K562 (cell line): ENCODE results near the gene CISD3. TPM values are rescaled to one million over a fixed set of nuclear protein-coding genes. Genes with fewer than 3 reads are reported as not detected.

ENCODE experiments used
- CCNT2 ChIP-seq: IDR thresholded peaks from 2 replicates; pipeline ENCODE4 v1.6.1; 2011; ENCODE audit warnings: borderline replicate concordance, low read depth, mild to moderate bottlenecking, moderate library complexity, mixed read lengths, low read length; ENCODE audit not compliant: insufficient read length; ENCODE audit errors: extremely low read depth
- CHD1 ChIP-seq: fragments of 200-600 bp; sonication (generic); IDR thresholded peaks from one replicate; pipeline ENCODE4 v1.6.1; 2012; ENCODE audit warnings: mild to moderate bottlenecking, moderate library complexity, low read length, inconsistent platforms
- CHD2 ChIP-seq: IDR thresholded peaks from 2 replicates; pipeline ENCODE4 v1.6.1; 2011; ENCODE audit warnings: low read depth, low read length
- E2F6 ChIP-seq, 2 experiments: IDR thresholded peaks; 2 replicates each; pipeline ENCODE4 v1.6.1; 2011; ENCODE audit warnings: borderline replicate concordance in 1 of 2, control low read depth in 1 of 2, low read depth in 1 of 2, low read length in 1 of 2, mild to moderate bottlenecking in 1 of 2, mixed read lengths in 1 of 2, moderate library complexity in 1 of 2; ENCODE audit not compliant: insufficient read depth in 1 of 2, insufficient read length in 1 of 2, poor library complexity in 1 of 2, severe bottlenecking in 1 of 2; ENCODE audit errors: extremely low read depth in 1 of 2
- FIP1L1 ChIP-seq: fragments of 200-400 bp; formaldehyde crosslinking; IDR thresholded peaks from 2 replicates; pipeline ENCODE4 v1.6.1; 2018; ENCODE audit warnings: mild to moderate bottlenecking, low read depth, low read length; ENCODE audit not compliant: poor library complexity, severe bottlenecking
- FOXK1 ChIP-seq: sonication (generic); formaldehyde crosslinking; IDR thresholded peaks from 2 replicates; pipeline ENCODE4 v1.8.0; 2022; ENCODE audit warnings: missing genetic modification reagents, mild to moderate bottlenecking, borderline replicate concordance
- FOXM1 ChIP-seq, 2 experiments: fragments of 450-650 bp in 1 of 2; sonication (generic) in 1 of 2; formaldehyde crosslinking in 1 of 2; IDR thresholded peaks; 2 replicates each; pipeline versions ENCODE4 v1.6.1 to v1.9.0; 2017 to 2022; ENCODE audit warnings: low read depth in 2 of 2, mild to moderate bottlenecking in 2 of 2, missing genetic modification reagents in 1 of 2, moderate library complexity in 1 of 2
- GABPA ChIP-seq: fragments of 200-800 bp; sonication (Bioruptor generic); conservative IDR thresholded peaks from 2 replicates; pipeline ENCODE4 v1.6.1; 2016; ENCODE audit warnings: low read depth, missing genetic modification characterization, missing compliant biosample characterization
- HINFP ChIP-seq: fragments of 450-650 bp; conservative IDR thresholded peaks from 2 replicates; pipeline ENCODE4 v1.6.1; 2016; ENCODE audit warnings: missing genetic modification characterization, low read depth, mild to moderate bottlenecking, control low read depth, missing compliant biosample characterization
- L3MBTL2 ChIP-seq: fragments of 450-650 bp; IDR thresholded peaks from 2 replicates; pipeline ENCODE4 v1.6.1; 2016; ENCODE audit warnings: mild to moderate bottlenecking, moderate library complexity
- LARP7 ChIP-seq: fragments of 450-650 bp; IDR thresholded peaks from 2 replicates; pipeline ENCODE4 v1.6.1; 2016
- NELFE ChIP-seq: IDR thresholded peaks from 2 replicates; pipeline ENCODE4 v1.6.1; 2011; ENCODE audit warnings: mild to moderate bottlenecking; ENCODE audit not compliant: insufficient read depth, insufficient read length
- NFIC ChIP-seq: fragments of 450-650 bp; IDR thresholded peaks from 2 replicates; pipeline ENCODE4 v1.6.1; 2017; ENCODE audit warnings: mild to moderate bottlenecking, inconsistent platforms
- PML ChIP-seq: IDR thresholded peaks from 2 replicates; pipeline ENCODE4 v1.6.1; 2012; ENCODE audit warnings: low read length, inconsistent platforms
- PYGO2 ChIP-seq: fragments of 450-650 bp; IDR thresholded peaks from 2 replicates; pipeline ENCODE4 v1.6.1; 2016; ENCODE audit warnings: mild to moderate bottlenecking, missing genetic modification characterization, moderate library complexity, missing compliant biosample characterization
- RB1 ChIP-seq: fragments of 450-650 bp; IDR thresholded peaks from 2 replicates; pipeline ENCODE4 v1.6.1; 2017; ENCODE audit warnings: low read depth, mild to moderate bottlenecking
- RBM39 ChIP-seq: fragments of 200-400 bp; formaldehyde crosslinking; optimal IDR thresholded peaks from 2 replicates; pipeline ENCODE3; 2018; ENCODE audit warnings: low read depth, low read length
- SAP30 ChIP-seq: fragments of 200-600 bp; sonication (generic); IDR thresholded peaks from 2 replicates; pipeline ENCODE4 v1.6.1; 2012; ENCODE audit warnings: borderline replicate concordance, low read depth, mild to moderate bottlenecking, moderate library complexity, low read length, control low read depth, inconsistent platforms; ENCODE audit not compliant: insufficient read depth, poor library complexity, severe bottlenecking
- SLC30A9 ChIP-seq: fragments of 250-450 bp; sonication (Bioruptor Pico); IDR thresholded peaks from 2 replicates; pipeline ENCODE4 v1.8.0; 2022; ENCODE audit warnings: mild to moderate bottlenecking, moderate library complexity
- STAT5B ChIP-seq: fragments of 250-450 bp; sonication (Bioruptor Pico); IDR thresholded peaks from 2 replicates; pipeline ENCODE4 v1.8.0; 2021; ENCODE audit warnings: mild to moderate bottlenecking, inconsistent platforms
- TEAD1 ChIP-seq, 2 experiments: fragments of 450-650 bp in 1 of 2; sonication (generic) in 1 of 2; formaldehyde crosslinking; IDR thresholded peaks; 2 replicates each; pipeline versions ENCODE4 v1.4.0 to v1.8.0; 2020 to 2022; ENCODE audit warnings: mild to moderate bottlenecking in 2 of 2, missing genetic modification reagents in 1 of 2
- TOE1 ChIP-seq, 2 experiments: fragments of 450-650 bp in 1 of 2; sonication (generic) in 1 of 2; formaldehyde crosslinking in 1 of 2; IDR thresholded peaks; 2 replicates each; pipeline versions ENCODE4 v1.7.1 to v1.8.0; 2016 to 2022; ENCODE audit warnings: borderline replicate concordance in 2 of 2, mild to moderate bottlenecking in 2 of 2, antibody characterized with exemption in 1 of 2, inconsistent platforms in 1 of 2, low read depth in 1 of 2, missing genetic modification reagents in 1 of 2, moderate library complexity in 1 of 2
- ZBTB1 ChIP-seq: sonication (generic); formaldehyde crosslinking; IDR thresholded peaks from 2 replicates; pipeline ENCODE4 v1.8.1; 2023; ENCODE audit warnings: missing genetic modification reagents, low read depth, mild to moderate bottlenecking, borderline replicate concordance
- ZNF75A ChIP-seq: fragments of 450-650 bp; formaldehyde crosslinking; IDR thresholded peaks from 2 replicates; pipeline ENCODE4 v1.4.0; 2020; ENCODE audit warnings: mild to moderate bottlenecking
- ZZZ3 ChIP-seq: fragments of 450-650 bp; IDR thresholded peaks from 2 replicates; pipeline ENCODE4 v1.6.1; 2016; ENCODE audit warnings: antibody characterized with exemption, mild to moderate bottlenecking, moderate library complexity
- polyA plus RNA-seq, 8 experiments: library from polyadenylated mRNA; depleted of rRNA in 4 of 8; stranded (reverse) in 5 of 8; unstranded in 3 of 8; fragments of >200 nt; fragmentation: Nextera tagmentation in 2 of 8; fragmentation: Illumina TruSeq in 1 of 8; extraction: Ambion mirVana in 2 of 8; extraction: Trizol in 1 of 8; gene quantifications; 2 replicates each; pipeline versions ENCODE4 v1.2.1 to v1.2.3, GENCODE V29; 2011 to 2014; ENCODE audit warnings: inconsistent platforms in 1 of 8, missing spikeins in 1 of 8
- total RNA-seq, 7 experiments: library from RNA; depleted of rRNA in 6 of 7; stranded (reverse); fragments of >200 nt in 6 of 7; fragmentation: Illumina TruSeq in 2 of 7; extraction: Trizol in 2 of 7; gene quantifications; 2 replicates each; pipeline versions ENCODE4 v1.2.1 to v1.2.3, GENCODE V29; 2011 to 2021; ENCODE audit warnings: low replicate concordance in 1 of 7

The CISD3 gene
- total and polyA plus RNA-seq, 9 of the 15 experiments (the other 6 are each of a cell fraction or from before 2014, with no cell fraction given), result 5.0 to 60.7 (median 15.7) TPM

- TF ChIP-seq SAP30 (peak; percentile 60), CHD2 (peak; percentile 95), RBM39 (peak; percentile 19), PML (0 out of 2 replicates have a peak, but pooled peaks have one; percentile 30), NELFE (no peak), ZNF75A (no peak), FOXM1 (IDR thresholded peaks at IDR 0.05; ENCODE audit: low read depth) (no peak), FOXM1 (CRISPR knock-in tag; IDR thresholded peaks at IDR 0.05; ENCODE audit: low read depth) (0 out of 2 replicates have a peak, but pooled peaks have one; percentile 37), TEAD1 (CRISPR knock-in tag; IDR thresholded peaks at IDR 0.05) (peak in 1 of 2 experiments; percentile 61; a peak in 1 of 4 replicates), FIP1L1 (no peak), SLC30A9 (CRISPR knock-in tag) (no peak), PYGO2 (tag) (no peak), GABPA (tag) (peak; percentile 89), FOXK1 (CRISPR knock-in tag) (no peak), ZBTB1 (peak; percentile 97), LARP7 (no peak), CCNT2 (peak; percentile 93), ZZZ3 (peak; percentile 97), STAT5B (CRISPR knock-in tag) (no peak), L3MBTL2 (peak; percentile 89), TOE1 (IDR thresholded peaks at IDR 0.05; ENCODE audit: borderline replicate concordance) (no peak), TOE1 (CRISPR knock-in tag; IDR thresholded peaks at IDR 0.05; ENCODE audit: borderline replicate concordance, low read depth) (no peak), E2F6 (IDR thresholded peaks at IDR 0.05; ENCODE audit: borderline replicate concordance in 1 of 2, extremely low read depth in 1 of 2, insufficient read depth in 1 of 2, insufficient read length in 1 of 2, low read depth in 1 of 2, low read length in 1 of 2, poor library complexity in 1 of 2, severe bottlenecking in 1 of 2) (peak; percentile 99), HINFP (tag) (no peak), RB1 (peak; percentile 77), CHD1 (peak; percentile 74), NFIC (0 out of 2 replicates have a peak, but pooled peaks have one; percentile 35)
Measured at GRCh38 chr17:38702166-38702915, 27.8 kb upstream of the CISD3 start (continued).
